NCI-H1092 treated with DMSO at 0.1 percent for 48 hours (cell line): ENCODE data around the gene LIPA.
"Not testable (repeated sequence)": the region's sequence is repeated elsewhere in the genome, so short reads cannot be mapped to it uniquely, and the experiment has no call there.

Source experiments
- DNase-seq: peaks from one replicate; lab custom pipeline; 2025; lab: John Stamatoyannopoulos, UW

Gene LIPA

DNA sequence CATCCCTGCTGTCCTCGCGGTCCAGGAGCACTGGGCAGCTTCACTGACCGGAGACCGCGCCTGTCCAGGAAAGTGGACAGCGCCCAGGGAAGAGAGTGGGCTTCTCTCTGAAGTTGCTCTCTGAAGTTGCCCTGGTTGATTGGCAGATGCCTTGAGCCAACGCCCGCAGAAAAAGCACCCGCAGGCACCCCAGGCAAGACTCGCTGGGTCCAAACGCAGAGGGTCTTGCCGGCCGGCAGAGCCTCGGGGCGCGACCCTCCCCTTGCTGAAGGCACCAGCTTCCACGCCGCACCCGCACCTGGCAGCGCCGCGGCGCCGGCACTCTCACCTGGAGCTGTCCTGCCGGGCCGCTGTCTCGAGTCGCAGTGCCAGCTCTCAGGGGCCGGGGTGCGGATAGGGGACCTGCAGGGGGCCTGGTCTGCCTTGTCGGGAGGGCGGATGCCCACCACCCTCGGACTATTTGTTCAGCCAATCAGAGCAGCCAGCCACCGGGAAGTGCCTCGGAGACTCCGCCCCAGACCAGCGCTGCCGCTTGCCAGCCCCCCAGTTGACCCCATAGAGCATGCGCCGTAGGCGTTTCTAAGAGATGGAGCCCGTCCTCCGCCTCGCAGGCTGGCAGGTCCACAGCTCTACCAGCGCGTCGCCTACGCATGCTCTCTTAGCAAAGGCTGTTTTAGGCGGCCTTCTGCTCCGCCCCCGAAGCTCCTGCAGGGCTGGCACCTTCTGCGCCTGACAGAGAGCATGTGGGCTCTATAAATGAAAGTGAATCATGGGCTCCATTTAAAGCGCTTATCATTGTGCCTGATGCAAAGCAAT, at the start of gene LIPA:
Gene LIPA, minus strand, starts transcription at position 367 of the 816 bp plus-strand sequence. CDS start 4,127 bp downstream, outside the sequence.
- peak; percentile 91 for DNase-seq

DNA sequence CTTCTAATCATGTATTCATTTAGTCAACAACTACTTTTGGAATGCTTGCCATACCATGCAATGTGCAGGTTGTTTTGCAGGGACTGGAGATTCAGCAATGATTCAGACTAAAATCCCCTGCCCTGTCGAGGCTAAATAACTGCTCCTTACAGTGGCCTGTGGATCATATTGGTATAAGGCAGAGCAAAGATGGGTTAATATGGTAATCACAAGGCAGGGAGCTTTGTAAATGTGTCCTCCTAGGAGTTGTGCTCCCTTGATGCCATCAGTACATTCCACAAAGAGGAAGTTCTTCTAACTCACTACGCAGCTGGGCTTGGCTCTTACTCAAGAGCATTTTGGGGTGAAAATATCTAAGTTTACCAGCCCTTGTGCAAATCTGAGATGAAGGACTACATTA, 49.7 kb upstream of the LIPA start:
- DNase-seq: no peak

DNA sequence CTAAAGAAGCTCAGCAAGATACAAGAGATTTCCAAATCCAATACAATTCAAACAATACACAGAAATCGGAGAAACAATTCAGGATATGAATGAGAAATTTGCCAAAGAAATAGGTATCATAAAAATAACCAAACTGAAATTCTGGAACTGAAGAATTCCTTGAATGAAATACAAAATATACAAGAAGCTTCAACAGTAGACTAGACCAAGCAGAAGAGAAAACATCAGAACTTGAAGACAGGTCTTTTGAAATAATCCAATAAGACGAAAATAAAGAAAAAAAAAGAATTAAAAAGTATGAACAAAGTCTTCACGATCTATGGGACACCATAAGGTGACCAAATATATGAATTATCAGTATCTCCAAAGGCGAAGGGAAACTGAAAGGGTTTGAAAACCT, 47.5 kb upstream of the LIPA start:
- no peak for DNase-seq

DNA sequence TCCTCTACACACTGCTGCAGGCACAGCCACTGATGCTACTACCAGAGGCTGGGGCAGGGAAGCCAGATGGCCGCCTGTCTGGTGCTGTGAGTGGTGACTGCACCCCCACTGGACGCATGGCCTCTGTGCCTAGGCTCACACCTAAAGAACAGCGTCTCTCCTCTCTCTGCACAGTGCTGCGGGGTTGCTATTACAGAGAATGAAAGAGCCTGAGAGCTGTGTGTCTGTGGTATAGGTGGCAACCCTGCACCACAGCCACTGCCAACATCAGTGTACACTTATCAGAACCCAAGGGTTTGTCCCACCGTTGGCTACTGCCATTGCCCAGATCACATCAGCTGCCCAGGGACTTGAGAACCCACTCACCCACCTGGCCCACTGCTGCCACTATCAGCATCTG, 46.2 kb upstream of the LIPA start:
- DNase-seq: no peak

DNA sequence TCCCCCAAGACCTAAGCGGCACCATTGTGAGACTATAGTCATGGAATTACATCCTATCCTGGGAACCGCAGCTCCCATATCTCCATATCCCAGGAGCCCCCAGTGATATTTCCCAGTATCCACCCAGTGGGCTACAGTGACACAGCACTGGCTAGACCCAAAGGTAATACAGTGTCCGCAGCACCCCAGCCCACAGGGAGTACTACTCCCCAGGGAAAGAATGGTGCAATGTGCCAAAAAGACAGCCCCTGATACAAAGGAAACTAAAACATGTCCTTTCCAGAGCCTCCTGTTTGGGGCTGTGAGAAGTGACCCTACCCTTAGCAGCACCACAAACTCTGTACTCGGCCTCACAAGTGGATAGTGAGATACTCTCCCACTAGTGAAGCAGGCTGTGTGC, 45.8 kb upstream of the LIPA start:
- DNase-seq: no peak

DNA sequence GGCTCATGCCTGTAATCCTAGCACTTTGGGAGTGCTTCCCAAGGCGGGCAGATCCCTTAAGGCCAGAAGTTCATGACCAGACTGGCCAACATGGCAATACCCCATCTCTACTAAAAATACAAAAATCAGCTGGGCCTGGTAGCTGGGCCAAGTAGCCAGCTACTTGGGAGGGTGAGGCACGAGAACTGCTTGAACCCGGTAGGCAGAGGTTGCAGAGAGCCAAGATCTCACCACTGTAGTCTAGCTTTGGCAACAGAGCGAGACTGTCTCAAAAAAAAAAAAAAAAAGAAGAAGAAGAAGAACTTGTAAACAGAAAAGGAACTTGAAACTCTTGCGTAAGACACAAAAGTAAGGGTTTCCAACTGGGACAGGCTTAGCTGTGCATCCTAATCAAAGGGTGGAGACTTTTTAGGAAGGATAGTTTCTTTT, 44.7 kb upstream of the LIPA start:
- DNase-seq: no peak

DNA sequence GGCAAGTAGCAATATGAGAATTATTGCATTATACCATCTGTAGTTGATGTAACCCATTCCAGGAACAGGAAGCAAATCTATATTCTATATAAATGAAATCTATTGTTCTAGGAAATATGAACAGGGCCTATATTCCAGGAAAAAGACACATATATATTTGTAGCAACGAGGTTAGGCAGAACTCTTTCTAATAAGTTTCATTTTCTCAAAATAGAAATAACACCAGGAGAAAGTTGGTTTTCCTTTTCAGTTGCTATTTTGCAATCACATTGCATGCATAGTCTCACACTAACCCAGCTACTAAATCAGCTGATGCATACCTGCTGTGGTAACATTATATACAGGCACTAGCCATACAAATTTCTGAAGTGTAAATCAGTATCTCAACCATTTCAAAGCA, 44.0 kb upstream of the LIPA start:
- DNase-seq: no peak

DNA sequence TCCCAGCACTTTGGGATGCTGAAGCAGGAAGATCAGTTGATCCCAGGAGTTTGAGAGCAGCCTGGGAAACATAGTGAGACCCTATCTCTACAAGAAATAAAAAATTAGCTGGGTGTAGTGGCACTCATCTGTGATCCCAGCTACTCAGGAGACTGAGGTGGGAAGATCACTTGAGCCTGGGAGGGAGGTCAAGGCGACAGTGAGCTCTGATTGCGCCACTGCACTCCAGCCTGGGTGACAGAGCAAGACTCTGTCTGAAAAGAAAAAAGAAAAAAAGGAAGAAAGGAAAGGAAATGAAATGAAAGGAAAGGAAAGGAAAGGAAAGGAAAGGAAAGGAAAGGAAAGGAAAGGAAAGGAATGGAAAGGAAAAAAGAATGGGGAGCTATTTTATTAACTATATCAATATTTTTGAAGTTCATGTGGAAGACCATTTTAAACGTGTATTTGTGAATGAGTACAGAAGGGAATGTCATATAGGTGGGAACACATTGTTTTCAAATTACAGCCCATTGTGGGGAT, 43.2 kb upstream of the LIPA start:
- DNase-seq: no peak

DNA sequence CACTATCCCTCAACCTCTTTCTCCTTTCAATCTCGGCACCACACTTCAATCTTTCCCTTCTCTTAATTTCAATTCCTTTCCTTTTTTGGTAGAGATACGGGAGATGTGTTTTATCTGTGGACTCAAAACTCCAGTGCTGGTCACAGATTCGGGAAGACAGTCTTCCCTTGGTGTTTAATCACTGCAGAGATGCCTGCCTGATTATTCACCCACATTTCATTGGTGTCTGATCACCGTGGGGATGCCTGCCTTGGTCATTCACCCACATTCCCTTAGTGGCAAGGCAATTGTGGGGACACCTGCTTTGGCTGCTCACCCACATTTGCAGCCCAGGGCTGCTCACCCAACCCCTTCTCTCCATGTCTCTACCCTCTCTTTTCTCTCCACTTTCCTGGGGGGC, 33.7 kb upstream of the LIPA start:
- not testable (repeated sequence) for DNase-seq

DNA sequence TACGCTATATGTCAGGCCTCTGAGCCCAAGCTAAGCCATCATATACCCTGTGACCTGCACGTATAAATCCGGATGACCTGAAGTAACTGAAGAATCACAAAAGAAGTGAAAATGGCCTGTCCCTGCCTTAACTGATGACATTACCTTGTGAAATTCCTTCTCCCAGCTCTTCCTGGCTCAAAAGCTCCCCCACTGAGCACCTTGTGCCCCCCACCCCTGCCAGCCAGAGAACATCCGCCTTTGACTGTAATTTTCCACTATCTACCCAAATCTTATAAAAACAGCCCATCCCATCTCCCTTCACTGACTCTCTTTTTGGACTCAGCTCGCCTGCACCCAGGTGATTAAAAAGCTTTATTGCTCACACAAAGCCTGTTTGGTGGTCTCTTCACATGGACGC, 33.1 kb upstream of the LIPA start:
- not testable (repeated sequence) for DNase-seq

DNA sequence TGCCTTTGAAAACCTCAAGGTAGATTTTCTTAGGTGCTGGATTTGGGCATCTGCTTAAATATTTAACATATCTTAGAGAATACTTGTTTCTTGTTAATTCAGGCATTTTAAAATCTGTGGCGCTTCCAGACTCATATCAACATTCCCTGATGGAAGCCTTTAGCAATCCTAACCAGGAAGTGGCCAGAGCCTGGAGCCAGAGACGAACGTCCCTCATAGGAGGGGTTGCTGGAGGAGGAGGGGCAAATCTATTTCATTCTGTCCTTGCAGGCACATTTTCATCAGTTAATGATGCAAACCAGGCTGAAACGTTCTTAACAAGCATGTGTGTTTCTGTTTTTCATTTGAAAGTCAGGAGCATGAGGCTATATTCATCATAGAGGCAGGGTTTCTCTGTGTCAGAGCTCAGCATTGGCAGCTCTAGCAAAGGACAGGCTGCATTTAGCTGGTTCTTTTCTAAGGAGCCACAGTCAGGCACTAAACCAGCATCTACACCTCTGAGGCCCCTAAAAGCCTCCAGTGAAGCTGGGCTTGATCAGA, 32.4 kb upstream of the LIPA start:
- peak; percentile 67 for DNase-seq

DNA sequence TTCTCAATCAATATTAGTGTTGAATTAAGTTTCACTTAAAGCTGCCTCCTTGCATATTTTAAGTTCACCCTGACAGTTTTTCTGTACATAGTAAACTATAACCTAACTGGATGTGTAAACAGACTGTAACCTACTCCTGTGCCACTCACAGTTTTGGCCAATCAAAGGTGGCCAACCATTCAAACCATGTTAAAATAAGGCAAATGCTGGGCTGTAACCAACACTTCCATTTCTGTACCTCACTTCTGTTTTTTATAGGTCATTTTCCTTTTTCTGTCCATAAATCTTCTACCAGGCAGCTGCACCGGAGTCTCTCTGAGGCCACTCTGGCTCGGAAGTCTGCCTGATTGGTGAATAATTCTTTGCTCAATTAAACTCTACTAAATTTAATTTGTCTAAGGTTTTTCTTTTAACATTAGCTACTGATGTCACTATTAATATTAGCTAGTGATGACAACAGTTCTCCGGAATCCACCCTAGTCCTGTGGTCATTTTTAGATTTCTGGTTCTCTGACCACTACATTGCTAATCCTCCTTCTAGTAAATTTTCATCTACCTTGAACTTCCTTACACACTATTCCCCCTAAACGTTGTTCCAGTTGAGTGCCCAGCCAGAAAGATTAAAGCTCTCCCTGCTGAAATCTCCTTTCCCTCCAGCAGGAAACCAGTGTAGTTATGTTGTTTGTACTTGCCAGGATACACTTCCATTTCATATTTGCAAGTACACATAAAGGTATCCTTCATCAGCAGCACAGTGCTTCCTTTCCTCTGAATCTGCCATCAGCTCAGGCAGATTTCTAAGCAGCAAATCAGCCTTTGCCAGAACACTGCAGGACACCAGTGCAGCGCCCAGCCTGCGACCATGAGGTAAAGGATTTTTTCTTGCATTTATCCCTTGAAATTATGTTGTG, 31.7 kb upstream of the LIPA start:
- DNase-seq: peak; percentile 59

DNA sequence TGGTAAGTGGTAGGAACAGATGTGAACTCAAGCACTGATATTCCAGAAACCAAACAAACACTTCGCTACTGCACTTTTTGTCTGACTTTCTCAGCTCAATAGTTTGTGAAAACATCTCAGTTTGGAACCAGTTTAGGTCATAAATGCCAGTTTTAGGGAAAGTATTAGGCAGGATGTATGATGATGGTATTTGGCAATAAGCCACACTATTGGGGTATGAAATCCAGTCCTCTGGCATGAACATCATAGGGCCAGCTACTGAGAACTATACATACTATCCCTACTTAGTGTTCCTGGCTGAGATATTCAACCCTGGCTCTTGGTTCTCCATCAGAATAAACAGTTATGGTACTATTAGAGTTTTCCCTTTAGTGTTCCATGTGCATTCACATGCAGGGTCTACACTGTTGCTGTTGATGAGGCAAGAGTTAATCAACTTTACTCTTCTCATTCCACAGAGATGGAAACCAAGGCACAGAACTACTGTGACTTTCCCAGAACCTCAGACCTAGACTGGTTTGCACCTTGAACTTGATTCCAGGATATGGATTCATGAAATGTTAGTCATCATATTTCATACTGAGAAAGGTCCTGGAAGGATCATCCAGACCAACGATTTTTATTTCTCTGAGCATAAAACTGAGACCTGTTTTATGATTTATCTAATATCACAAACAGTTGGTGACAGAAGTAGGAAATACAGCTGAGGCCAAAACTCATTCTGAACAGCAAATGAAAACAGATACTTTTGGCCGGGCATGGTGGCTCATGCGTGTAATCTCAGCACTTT, 30.2 kb upstream of the LIPA start:
- no peak for DNase-seq

DNA sequence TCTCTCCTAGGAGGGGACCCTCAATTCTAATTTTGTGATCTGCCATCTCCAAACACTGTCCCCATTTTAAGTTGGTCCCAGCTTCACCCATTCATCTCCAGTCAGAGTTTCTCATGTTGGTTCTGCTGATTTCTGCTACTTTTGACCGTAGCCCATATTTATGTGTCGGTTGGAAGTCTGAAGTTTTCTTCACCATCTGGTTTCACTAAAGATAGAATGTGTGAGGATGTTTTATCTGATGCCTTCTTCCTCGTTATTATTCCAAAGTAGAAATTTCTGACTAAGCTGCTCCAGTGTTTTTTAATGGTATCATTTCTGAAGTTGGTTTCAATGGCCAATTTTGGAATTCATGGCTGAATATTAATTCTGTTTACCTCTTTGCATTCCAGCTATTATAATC, 28.9 kb upstream of the LIPA start:
- no peak for DNase-seq

DNA sequence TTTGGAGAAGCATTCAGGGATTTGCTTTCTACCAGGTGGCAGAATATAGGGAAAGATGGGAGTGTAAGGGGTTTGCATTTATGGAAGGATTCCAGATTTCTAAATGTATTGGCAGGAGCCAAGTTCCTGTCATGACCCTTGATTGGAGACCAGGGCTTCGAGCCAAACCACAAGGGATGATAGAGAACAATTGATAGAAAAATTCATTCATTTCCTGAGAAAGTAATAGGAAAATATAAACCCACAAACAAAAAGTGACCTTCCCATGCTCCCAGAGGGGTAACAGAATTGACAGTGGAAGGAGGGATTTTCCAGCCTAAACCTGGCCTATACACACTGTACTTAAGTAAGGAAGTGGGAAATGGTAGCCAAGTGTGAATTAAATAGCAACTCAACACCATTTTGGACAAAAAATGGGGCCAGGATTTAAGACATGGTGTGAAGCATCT, 27.9 kb upstream of the LIPA start:
- peak; percentile 11 for DNase-seq

DNA sequence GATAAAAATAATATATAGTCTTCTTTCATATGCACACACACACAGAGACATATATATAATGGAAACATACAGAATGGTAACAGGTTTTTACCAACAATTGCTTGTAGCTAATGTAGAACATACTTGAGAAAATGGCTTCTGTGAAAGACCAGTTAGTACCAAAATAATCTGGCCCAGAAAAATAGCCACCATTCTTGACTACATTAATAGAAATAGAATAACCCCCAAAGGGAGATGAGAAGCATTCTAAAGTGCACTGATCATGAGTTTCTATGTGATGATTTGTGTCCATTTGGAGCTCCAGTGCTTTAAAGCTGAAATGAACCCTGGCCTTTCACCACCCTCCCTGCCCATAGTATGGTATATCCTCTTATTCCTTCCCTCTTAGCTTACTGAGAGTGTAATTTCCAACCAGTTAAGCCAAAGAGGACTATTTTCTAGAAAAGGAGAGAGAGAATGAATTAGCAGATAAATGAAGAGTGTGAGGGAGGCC, 27.4 kb upstream of the LIPA start:
- no peak for DNase-seq

DNA sequence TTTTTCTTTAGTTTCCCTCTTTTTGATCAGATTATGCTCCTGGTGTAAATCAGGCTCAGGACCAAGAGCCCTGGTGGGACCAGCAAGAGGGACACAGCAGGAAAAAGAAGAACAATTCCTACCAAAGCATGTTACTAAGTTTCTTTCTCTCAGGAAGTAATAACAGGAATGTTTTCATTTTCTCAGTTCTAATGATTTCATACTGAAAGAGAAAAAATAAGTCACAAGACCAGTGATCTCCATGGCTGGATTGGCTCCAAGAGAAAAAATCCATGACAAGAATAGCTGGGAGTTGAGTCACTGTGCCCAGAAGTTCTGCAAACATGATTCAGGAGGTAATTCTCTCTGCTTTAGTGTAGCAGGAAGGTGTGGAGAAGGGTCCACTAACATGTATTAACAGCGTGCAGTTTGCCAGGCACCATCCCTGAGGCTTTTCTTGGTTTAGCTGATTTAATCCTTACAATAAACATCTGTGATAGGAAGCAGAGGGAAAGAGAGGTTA, 26.5 kb upstream of the LIPA start:
- no peak for DNase-seq

DNA sequence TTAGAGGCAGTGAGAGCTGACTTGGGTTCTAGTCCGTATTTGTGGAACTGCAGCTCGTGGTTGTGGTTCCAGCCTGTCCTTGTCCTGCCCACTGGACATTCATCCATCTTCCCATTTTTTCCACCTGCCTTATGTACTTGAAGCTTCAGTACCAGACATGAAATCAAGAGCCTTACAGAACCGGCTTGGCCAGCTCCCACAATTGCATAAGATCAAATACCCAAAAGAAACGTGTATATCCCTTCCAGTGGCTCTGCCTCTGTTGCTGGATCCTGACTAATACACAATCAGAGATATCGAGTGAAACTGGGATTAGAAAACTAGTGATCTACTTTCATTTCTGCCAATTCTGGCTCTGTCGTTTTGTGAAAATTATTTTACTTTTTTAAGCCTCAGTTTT, 23.8 kb upstream of the LIPA start:
- DNase-seq: no peak

DNA sequence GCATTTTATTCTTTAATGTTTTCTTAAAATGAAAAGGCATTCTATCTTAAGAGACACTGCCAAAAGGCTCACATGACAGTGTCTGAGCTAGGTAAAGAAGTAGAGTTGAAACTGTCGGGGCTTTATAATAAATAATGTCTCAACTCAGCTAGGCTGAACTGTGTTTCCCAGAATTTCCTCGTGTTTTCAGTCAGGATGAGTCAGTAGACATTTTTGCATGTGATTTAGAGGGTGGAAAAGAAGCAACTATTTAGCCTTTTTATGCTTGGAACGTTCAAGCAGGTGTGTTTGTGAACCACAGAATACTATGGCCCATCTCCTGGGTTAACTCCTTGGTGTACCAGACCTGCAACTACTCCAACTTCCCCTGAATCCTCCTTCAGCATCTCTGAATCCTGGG, 23.4 kb upstream of the LIPA start:
- DNase-seq: no peak

DNA sequence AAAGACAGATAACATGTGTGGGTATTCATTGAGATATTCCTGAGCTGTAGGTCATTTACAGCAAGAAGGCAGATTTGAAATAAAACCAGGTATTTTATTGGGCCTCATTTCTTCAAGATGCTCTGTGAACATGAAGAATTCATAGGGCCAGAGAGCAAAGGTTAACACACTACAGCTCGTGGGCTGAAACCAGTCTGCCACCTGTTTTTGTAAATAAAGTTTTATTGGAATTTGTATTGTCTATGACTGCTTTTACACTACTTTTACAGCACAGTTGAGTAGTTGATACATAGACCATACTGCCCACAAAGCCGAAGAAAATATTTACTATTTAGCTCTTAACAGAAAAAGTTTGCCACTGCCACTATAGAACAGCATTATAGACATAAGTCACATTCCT, 22.1 kb upstream of the LIPA start:
- no peak for DNase-seq

DNA sequence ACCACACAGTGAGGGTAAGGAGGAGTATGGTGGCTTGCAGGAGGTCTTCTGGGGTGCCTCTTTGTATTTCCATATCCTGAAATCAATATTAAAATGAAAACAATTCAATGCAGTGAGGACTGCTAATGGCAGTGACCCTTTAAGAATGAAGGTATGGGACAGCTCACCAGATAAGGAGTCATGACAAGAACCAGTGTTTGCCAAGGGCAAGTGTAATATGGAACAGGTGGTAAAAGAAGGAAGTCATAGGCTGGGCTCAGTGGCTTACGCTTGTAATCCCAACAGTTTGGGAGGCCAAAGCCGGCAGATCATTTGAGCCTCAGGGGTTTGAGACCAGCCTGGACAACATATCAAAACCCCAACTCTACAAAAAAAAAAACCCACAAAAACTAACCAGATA, 20.0 kb upstream of the LIPA start:
- DNase-seq: no peak
